K562 (cell line): ENCODE data around the gene CSDE1. TPM values are rescaled to one million over a fixed set of nuclear protein-coding genes. Genes with fewer than 3 reads are reported as not detected.

Experiments used
- ATF7 ChIP-seq: fragments of 450-650 bp; IDR thresholded peaks from 2 replicates; pipeline ENCODE4 v1.7.1; 2014; ENCODE audit warnings: mild to moderate bottlenecking, moderate library complexity
- CEBPG ChIP-seq, 3 experiments: fragments of 200-800 bp in 1 of 3; sonication (Bioruptor generic) in 1 of 3; sonication (generic) in 1 of 3; formaldehyde crosslinking in 1 of 3; IDR thresholded peaks in 2 of 3; conservative IDR thresholded peaks in 1 of 3; 2 replicates each; pipeline versions ENCODE4 v1.6.1 to v1.8.0; 2016 to 2022; ENCODE audit warnings: missing compliant biosample characterization in 2 of 3, missing genetic modification characterization in 2 of 3, mild to moderate bottlenecking in 1 of 3, missing genetic modification reagents in 1 of 3
- EGR1 ChIP-seq: fragments of 450-650 bp; conservative IDR thresholded peaks from 2 replicates; pipeline ENCODE4 v1.6.1; 2017; ENCODE audit warnings: mild to moderate bottlenecking
- ESRRA ChIP-seq: fragments of 450-650 bp; IDR thresholded peaks from 2 replicates; pipeline ENCODE4 v1.6.1; 2014; ENCODE audit warnings: low read depth, mild to moderate bottlenecking, moderate library complexity, borderline replicate concordance
- GABPB2 ChIP-seq: fragments of 250-450 bp; sonication (Bioruptor Pico); conservative IDR thresholded peaks from 2 replicates; pipeline ENCODE4 v1.5.1; 2021; ENCODE audit warnings: mild to moderate bottlenecking
- ILK ChIP-seq: fragments of 450-650 bp; IDR thresholded peaks from 2 replicates; pipeline ENCODE4 v1.6.1; 2016; ENCODE audit warnings: missing genetic modification characterization, low read depth, mild to moderate bottlenecking, missing compliant biosample characterization, moderate library complexity, borderline replicate concordance
- JUNB ChIP-seq: fragments of 450-650 bp; formaldehyde crosslinking; conservative IDR thresholded peaks from 2 replicates; pipeline ENCODE4 v1.4.0; 2020; ENCODE audit warnings: mild to moderate bottlenecking
- KLF6 ChIP-seq: fragments of 250-450 bp; sonication (Bioruptor Pico); IDR thresholded peaks from 2 replicates; pipeline ENCODE4 v1.4.0; 2020; ENCODE audit warnings: mild to moderate bottlenecking, moderate library complexity, borderline replicate concordance
- PURB ChIP-seq: sonication (generic); formaldehyde crosslinking; IDR thresholded peaks from 2 replicates; pipeline ENCODE4 v1.9.0; 2021; ENCODE audit warnings: low read depth, mild to moderate bottlenecking, missing genetic modification reagents
- SMAD4 ChIP-seq: fragments of 250-450 bp; sonication (Bioruptor Pico); conservative IDR thresholded peaks from 2 replicates; pipeline ENCODE4 v1.8.0; 2021; ENCODE audit warnings: inconsistent platforms, mild to moderate bottlenecking, moderate library complexity
- SP2 ChIP-seq: IDR thresholded peaks from 2 replicates; pipeline ENCODE4 v1.6.1; 2011; ENCODE audit warnings: mild to moderate bottlenecking, low read depth, low read length, moderate library complexity; ENCODE audit not compliant: poor library complexity, severe bottlenecking; ENCODE audit errors: extremely low read depth
- TEAD1 ChIP-seq, 2 experiments: fragments of 450-650 bp in 1 of 2; sonication (generic) in 1 of 2; formaldehyde crosslinking; IDR thresholded peaks; 2 replicates each; pipeline versions ENCODE4 v1.4.0 to v1.8.0; 2020 to 2022; ENCODE audit warnings: mild to moderate bottlenecking in 2 of 2, missing genetic modification reagents in 1 of 2
- ZBTB11 ChIP-seq, 3 experiments: fragments of 200-800 bp in 1 of 3; fragments of 250-450 bp in 1 of 3; fragments of 450-650 bp in 1 of 3; sonication (Bioruptor Pico) in 1 of 3; sonication (Bioruptor generic) in 1 of 3; formaldehyde crosslinking in 1 of 3; IDR thresholded peaks; 2 replicates each; pipeline versions ENCODE4 v1.6.1 to v1.8.0; 2016 to 2022; ENCODE audit warnings: mild to moderate bottlenecking in 2 of 3, missing genetic modification characterization in 2 of 3, missing compliant biosample characterization in 1 of 3, moderate library complexity in 1 of 3
- ZBTB8A ChIP-seq: fragments of 450-650 bp; IDR thresholded peaks from 2 replicates; pipeline ENCODE4 v1.6.1; 2018; ENCODE audit warnings: mild to moderate bottlenecking, moderate library complexity; ENCODE audit not compliant: partially characterized antibody
- polyA plus RNA-seq, 8 experiments: library from polyadenylated mRNA; depleted of rRNA in 4 of 8; stranded (reverse) in 5 of 8; unstranded in 3 of 8; fragments of >200 nt; fragmentation: Nextera tagmentation in 2 of 8; fragmentation: Illumina TruSeq in 1 of 8; extraction: Ambion mirVana in 2 of 8; extraction: Trizol in 1 of 8; gene quantifications; 2 replicates each; pipeline versions ENCODE4 v1.2.1 to v1.2.3, GENCODE V29; 2011 to 2014; ENCODE audit warnings: inconsistent platforms in 1 of 8, missing spikeins in 1 of 8
- total RNA-seq, 7 experiments: library from RNA; depleted of rRNA in 6 of 7; stranded (reverse); fragments of >200 nt in 6 of 7; fragmentation: Illumina TruSeq in 2 of 7; extraction: Trizol in 2 of 7; gene quantifications; 2 replicates each; pipeline versions ENCODE4 v1.2.1 to v1.2.3, GENCODE V29; 2011 to 2021; ENCODE audit warnings: low replicate concordance in 1 of 7
- TF ChIP-seq, protein P1 (sequence below): sonication (generic); formaldehyde crosslinking; IDR thresholded peaks from 2 replicates; pipeline ENCODE4 v1.8.0; 2022; ENCODE audit warnings: mild to moderate bottlenecking, low read depth, missing genetic modification reagents
- TF ChIP-seq, protein P2 (sequence below), 2 experiments: IDR thresholded peaks in 1 of 2; conservative IDR thresholded peaks in 1 of 2; 2 replicates each; pipeline ENCODE4 v1.6.1; 2016; ENCODE audit warnings: low read depth in 2 of 2, mild to moderate bottlenecking in 1 of 2, missing compliant biosample characterization in 1 of 2, missing genetic modification characterization in 1 of 2, moderate library complexity in 1 of 2

The CSDE1 gene
- total and polyA plus RNA-seq, 9 of the 15 experiments (the other 6 are each of a cell fraction or from before 2014, with no cell fraction given): 174 to 538 (median 403) TPM

DNA sequence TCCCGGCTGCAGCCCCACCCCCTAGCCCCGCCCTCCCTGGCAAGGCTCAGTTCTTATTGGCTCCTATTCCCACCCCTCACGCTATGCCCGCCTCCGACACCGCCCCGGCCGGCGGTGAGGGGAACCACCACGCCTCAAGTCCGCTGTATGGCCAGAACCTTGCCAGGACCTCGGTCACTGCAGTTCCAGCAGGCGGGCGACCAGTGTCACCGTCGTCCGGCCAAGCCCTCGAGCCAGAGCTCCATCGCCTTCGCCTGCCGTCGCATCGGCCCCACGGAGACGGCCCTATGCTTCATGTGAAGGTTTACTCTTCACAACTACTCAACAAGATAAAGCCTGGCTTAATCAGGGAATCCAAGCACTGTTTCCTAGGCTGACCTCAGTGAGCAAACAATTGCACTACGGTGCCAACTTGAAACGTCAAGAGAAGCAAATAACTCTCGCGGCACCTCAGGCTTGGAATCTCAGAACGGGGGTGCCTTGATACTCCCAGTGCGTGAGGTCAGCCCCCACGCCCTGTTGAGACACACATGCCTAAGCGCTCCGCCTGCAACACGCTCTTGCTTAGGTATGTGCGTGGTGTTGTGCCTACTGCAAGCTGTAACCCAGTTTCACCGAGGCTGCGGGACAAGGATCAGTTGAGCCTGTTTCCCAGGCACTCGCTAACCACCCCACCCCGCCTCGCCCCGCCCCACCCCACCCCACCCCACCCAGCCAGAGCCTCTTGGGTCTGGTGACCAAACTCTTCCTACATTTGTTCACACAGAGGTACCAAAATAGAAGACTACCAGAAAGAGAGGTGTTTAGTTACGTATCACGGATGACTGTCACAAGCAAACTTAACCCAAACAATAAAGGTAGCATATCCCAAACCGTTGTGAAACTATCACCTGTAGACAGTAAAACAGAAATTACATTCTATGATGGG lies 87.4 kb downstream of the CSDE1 start (continued):
- TF ChIP-seq SMAD4: no peak
- TF ChIP-seq SP2: peak; percentile 62
- TF ChIP-seq PURB: no peak
- no peak for TF ChIP-seq EGR1
- no peak for TF ChIP-seq TEAD1 (CRISPR knock-in tag; IDR thresholded peaks at IDR 0.05)
- TF ChIP-seq KLF6 (CRISPR knock-in tag): no peak
- TF ChIP-seq JUNB (CRISPR knock-in tag): no peak
- TF ChIP-seq ATF7: no peak
- no peak for TF ChIP-seq ESRRA
- TF ChIP-seq, protein P1, sequence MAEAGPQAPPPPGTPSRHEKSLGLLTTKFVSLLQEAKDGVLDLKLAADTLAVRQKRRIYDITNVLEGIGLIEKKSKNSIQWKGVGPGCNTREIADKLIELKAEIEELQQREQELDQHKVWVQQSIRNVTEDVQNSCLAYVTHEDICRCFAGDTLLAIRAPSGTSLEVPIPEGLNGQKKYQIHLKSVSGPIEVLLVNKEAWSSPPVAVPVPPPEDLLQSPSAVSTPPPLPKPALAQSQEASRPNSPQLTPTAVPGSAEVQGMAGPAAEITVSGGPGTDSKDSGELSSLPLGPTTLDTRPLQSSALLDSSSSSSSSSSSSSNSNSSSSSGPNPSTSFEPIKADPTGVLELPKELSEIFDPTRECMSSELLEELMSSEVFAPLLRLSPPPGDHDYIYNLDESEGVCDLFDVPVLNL (CRISPR knock-in tag): no peak
- no peak for TF ChIP-seq ILK (tag)
- TF ChIP-seq GABPB2: no peak
- TF ChIP-seq, protein P2, sequence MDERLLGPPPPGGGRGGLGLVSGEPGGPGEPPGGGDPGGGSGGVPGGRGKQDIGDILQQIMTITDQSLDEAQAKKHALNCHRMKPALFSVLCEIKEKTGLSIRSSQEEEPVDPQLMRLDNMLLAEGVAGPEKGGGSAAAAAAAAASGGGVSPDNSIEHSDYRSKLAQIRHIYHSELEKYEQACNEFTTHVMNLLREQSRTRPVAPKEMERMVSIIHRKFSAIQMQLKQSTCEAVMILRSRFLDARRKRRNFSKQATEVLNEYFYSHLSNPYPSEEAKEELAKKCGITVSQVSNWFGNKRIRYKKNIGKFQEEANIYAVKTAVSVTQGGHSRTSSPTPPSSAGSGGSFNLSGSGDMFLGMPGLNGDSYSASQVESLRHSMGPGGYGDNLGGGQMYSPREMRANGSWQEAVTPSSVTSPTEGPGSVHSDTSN (CRISPR knock-in tag; IDR thresholded peaks at IDR 0.05; ENCODE audit: low read depth): peak; percentile 19; the same call in 1 of the 2 replicates
- TF ChIP-seq, protein P2 (tag; conservative IDR thresholded peaks at IDR 0.05; ENCODE audit: low read depth): peak; percentile 85
- no peak for TF ChIP-seq CEBPG (CRISPR knock-in tag; IDR thresholded peaks at IDR 0.05)
- TF ChIP-seq CEBPG (tag; conservative IDR thresholded peaks at IDR 0.05 in 1 of 2, IDR thresholded peaks at IDR 0.05 in 1 of 2): no peak
- TF ChIP-seq ZBTB11 (CRISPR knock-in tag; IDR thresholded peaks at IDR 0.05): peak in 1 of 3 experiments; percentile 88; a peak in 2 of 6 replicates
- TF ChIP-seq ZBTB8A: no peak
